Activated CD8-positive, alpha-beta T cell treated with anti-CD3 and anti-CD28 coated beads for 36 hours (primary cell): ENCODE data around the gene RNF112. TPM values are rescaled to one million over a fixed set of nuclear protein-coding genes. Genes with fewer than 3 reads are reported as not detected.

Experiments
- ATAC-seq: fragments of 200-7000 bp; cut with Tn5 transposase; one replicate; pipeline ENCODE4 v1.10.0; 2021; ENCODE audit warnings: mild to moderate bottlenecking, moderate library complexity
- CTCF ChIA-PET: fragments of 350-600 bp; sonication (Branson Sonifier 250); formaldehyde crosslinking; loops from one replicate; lab custom pipeline; 2021; ENCODE audit warnings: antibody characterized with exemption; lab: Charles Lee
- POLR2A ChIA-PET: fragments of 350-600 bp; sonication (Branson Sonifier 250); formaldehyde crosslinking; loops from one replicate; lab custom pipeline; 2021; ENCODE audit warnings: antibody characterized with exemption; lab: Charles Lee
- DNase-seq: peaks from one replicate; pipeline ENCODE4 v3.0.0-alpha.2; 2020
- H3K27ac Mint-ChIP-seq: one replicate; pipeline ENCODE4 v1.8.0; 2021; ENCODE audit warnings: mild to moderate bottlenecking, mixed read lengths
- H3K27me3 Mint-ChIP-seq: one replicate; pipeline ENCODE4 v1.8.0; 2021; ENCODE audit warnings: mixed read lengths
- H3K36me3 Mint-ChIP-seq: one replicate; pipeline ENCODE4 v1.8.0; 2021; ENCODE audit warnings: low read depth, mixed read lengths
- H3K4me1 Mint-ChIP-seq: one replicate; pipeline ENCODE4 v1.8.0; 2021; ENCODE audit warnings: low read depth, mixed read lengths
- H3K4me3 Mint-ChIP-seq: one replicate; pipeline ENCODE4 v1.8.0; 2021; ENCODE audit warnings: mild to moderate bottlenecking, moderate library complexity, mixed read lengths
- H3K9me3 Mint-ChIP-seq: one replicate; pipeline ENCODE4 v1.8.0; 2021; ENCODE audit warnings: mixed read lengths
- intact Hi-C: fragments of 100-400 bp; cut with micrococcal nuclease; formaldehyde crosslinking; loops from one replicate; pipeline ENCODE4 v1.10.0; 2022
- total RNA-seq, 2 experiments: library from RNA; stranded (reverse); gene quantifications; one replicate each; pipeline ENCODE4 v1.2.3, GENCODE V29; 2021
- TF ChIP-seq, protein P1 (sequence below): fragments of 200-600 bp; IDR thresholded peaks from one replicate; pipeline ENCODE4 v1.8.0; 2022; ENCODE audit warnings: antibody characterized with exemption, mild to moderate bottlenecking

Gene RNF112
- total RNA-seq, 2 experiments from 2014 or later = 0.34 to 0.63 TPM

DNA sequence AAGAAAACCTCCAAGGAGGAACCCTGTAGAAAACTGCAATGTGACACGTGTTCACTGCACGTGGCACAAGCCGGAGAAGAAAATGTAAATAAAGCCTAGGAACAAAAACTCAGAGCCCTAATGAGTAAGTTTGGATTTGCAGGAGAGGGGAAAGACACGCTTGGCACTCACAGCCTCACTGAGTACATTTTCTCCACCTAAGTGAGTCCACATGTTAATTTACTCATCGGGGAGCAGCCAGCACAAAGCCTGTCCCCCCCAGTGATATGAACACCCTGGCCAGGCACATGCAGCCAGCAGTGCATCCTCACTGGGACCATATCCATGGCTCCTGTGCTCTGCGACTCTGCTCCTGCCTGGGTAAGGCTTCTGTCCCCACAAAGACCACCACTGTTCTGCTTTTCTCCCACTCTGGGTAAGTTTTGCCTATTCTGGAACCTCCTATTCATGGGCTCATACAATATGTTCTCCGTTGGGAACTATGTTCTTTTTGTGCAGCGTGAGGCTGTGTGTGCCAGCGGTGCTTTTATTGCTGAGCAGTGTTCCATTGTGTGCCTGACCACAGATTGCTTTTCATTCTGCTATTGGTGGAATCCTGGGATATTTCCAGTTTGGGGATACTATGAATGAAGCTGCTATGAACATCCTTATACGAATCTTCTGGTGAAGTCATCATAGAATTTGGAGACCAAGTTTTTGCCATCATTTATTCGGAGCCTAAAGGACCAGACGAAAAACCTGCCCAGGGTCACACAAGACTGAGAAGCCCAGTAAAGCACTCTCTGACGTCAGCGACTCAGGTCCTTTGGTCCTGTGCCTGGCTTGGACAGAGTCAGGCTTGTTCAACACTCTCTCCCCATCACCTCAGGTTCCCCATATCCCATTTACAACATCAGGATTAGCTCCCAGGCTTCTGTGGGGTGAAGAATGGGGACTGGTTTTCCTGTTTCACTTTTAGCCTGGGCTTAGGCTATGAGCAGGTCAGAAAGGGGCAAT is 53.3 kb downstream of the RNF112 start:
- Mint-ChIP-seq H3K4me1 (peaks cover 24% of the 10 kb centered on the region), H3K27ac (no peak overlapping the region), H3K36me3 (no peaks in the 10 kb centered on the region), H3K9me3 (no peaks in the 10 kb centered on the region), H3K27me3 (no peaks in the 10 kb centered on the region), H3K4me3 (no peak overlapping the region)
- ATAC-seq = no peak
- CTCF ChIA-PET = interaction anchor here (1.9 kb wide), 1 partner anchor 10 kb away, joined by 6 read pairs; no protein-coding TSS in a partner anchor
- no peak for DNase-seq
- intact Hi-C loops = no loop called here
- TF ChIP-seq, protein P1, sequence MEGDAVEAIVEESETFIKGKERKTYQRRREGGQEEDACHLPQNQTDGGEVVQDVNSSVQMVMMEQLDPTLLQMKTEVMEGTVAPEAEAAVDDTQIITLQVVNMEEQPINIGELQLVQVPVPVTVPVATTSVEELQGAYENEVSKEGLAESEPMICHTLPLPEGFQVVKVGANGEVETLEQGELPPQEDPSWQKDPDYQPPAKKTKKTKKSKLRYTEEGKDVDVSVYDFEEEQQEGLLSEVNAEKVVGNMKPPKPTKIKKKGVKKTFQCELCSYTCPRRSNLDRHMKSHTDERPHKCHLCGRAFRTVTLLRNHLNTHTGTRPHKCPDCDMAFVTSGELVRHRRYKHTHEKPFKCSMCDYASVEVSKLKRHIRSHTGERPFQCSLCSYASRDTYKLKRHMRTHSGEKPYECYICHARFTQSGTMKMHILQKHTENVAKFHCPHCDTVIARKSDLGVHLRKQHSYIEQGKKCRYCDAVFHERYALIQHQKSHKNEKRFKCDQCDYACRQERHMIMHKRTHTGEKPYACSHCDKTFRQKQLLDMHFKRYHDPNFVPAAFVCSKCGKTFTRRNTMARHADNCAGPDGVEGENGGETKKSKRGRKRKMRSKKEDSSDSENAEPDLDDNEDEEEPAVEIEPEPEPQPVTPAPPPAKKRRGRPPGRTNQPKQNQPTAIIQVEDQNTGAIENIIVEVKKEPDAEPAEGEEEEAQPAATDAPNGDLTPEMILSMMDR = no peak
- POLR2A ChIA-PET = no interaction called here

Other genes with a start within 250 kb of the RNF112 start
- 1 to 10 TPM; 3.2 to 4.6 TPM for gene EPN2, start 173.9 kb upstream of the RNF112 start, total RNA-seq
- 1 to 10 TPM; 7.2 to 9.4 TPM for gene B9D1, start 48.5 kb upstream of the RNF112 start, total RNA-seq
- 10 to 100 TPM; 25.1 to 27.1 TPM for gene MAPK7, start 32.7 kb upstream of the RNF112 start, total RNA-seq
- gene MFAP4, start 24.0 kb upstream of the RNF112 start, total RNA-seq = under 1 TPM; 0.47 to 0.70 TPM
- gene SLC47A1, start 122.6 kb downstream of the RNF112 start, total RNA-seq = under 1 TPM in 1 of 2 experiments, not detected in 1; 0.11 TPM
- 10 to 100 TPM; 17.6 to 20.3 TPM for gene ALDH3A2, start 237.5 kb downstream of the RNF112 start, total RNA-seq